GM23338 (cell line): ENCODE data around the gene MEST. TPM values are rescaled to one million over a fixed set of nuclear protein-coding genes. Genes with fewer than 3 reads are reported as not detected.

Experiments used
- ATAC-seq: fragments of 200-7000 bp; cut with Tn5 transposase; 3 replicates; pipeline ENCODE4 v1.9.1; 2020
- DNase-seq: peaks from one replicate; pipeline ENCODE4 v3.0.0-alpha.2; 2015; ENCODE audit warnings: low spot score
- H2AFZ ChIP-seq: fragments of 200-600 bp; sonication (generic); 2 replicates; pipeline ENCODE4 v1.8.0; 2016; ENCODE audit warnings: antibody characterized with exemption, mild to moderate bottlenecking, moderate library complexity
- H3F3A ChIP-seq: fragments of 200-600 bp; sonication (generic); replicated peaks from 2 replicates; pipeline ENCODE4 v1.8.0; 2017; ENCODE audit warnings: antibody characterized with exemption, mixed run types, low read depth
- H3K27ac ChIP-seq: fragments of 200-600 bp; sonication (generic); 2 replicates; pipeline ENCODE4 v1.6.1; 2016; ENCODE audit warnings: low read depth
- H3K27me3 ChIP-seq: fragments of 200-600 bp; sonication (generic); 2 replicates; pipeline ENCODE4 v1.8.0; 2016; ENCODE audit warnings: mild to moderate bottlenecking, mixed run types, moderate library complexity; ENCODE audit not compliant: insufficient read depth
- H3K36me3 ChIP-seq: fragments of 200-600 bp; sonication (generic); 2 replicates; pipeline ENCODE4 v1.8.0; 2016; ENCODE audit warnings: mild to moderate bottlenecking; ENCODE audit not compliant: insufficient read depth
- H3K4me1 ChIP-seq: fragments of 200-600 bp; sonication (generic); 2 replicates; pipeline ENCODE4 v1.8.0; 2016; ENCODE audit warnings: mild to moderate bottlenecking, moderate library complexity; ENCODE audit not compliant: insufficient read depth
- H3K4me2 ChIP-seq: fragments of 200-600 bp; sonication (generic); 2 replicates; pipeline ENCODE4 v1.7.1; 2017; ENCODE audit warnings: mixed run types
- H3K4me3 ChIP-seq: fragments of 200-600 bp; sonication (generic); 2 replicates; pipeline ENCODE4 v1.6.1; 2016; ENCODE audit warnings: mixed run types
- H3K79me2 ChIP-seq: fragments of 200-600 bp; sonication (generic); replicated peaks from 2 replicates; pipeline ENCODE4 v1.8.0; 2017; ENCODE audit warnings: mild to moderate bottlenecking; ENCODE audit not compliant: insufficient read depth
- H3K9me2 ChIP-seq: fragments of 200-600 bp; sonication (generic); 2 replicates; pipeline ENCODE4 v1.8.0; 2017; ENCODE audit not compliant: insufficient read depth
- H4K20me1 ChIP-seq: fragments of 200-600 bp; sonication (generic); replicated peaks from 2 replicates; pipeline ENCODE4 v1.8.0; 2017; ENCODE audit warnings: mild to moderate bottlenecking; ENCODE audit not compliant: insufficient read depth
- H3K27ac Mint-ChIP-seq: 2 replicates; pipeline ENCODE4 v1.8.0; 2020; ENCODE audit warnings: inconsistent platforms, mild to moderate bottlenecking, moderate library complexity, mixed read lengths
- H3K27me3 Mint-ChIP-seq: 3 replicates; pipeline ENCODE4 v1.8.0; 2022; ENCODE audit warnings: low read depth, mild to moderate bottlenecking, moderate library complexity, mixed read lengths, inconsistent platforms; ENCODE audit not compliant: insufficient read depth, poor library complexity
- H3K36me3 Mint-ChIP-seq: 3 replicates; pipeline ENCODE4 v1.8.0; 2021; ENCODE audit warnings: low read depth, mild to moderate bottlenecking, inconsistent platforms, moderate library complexity, mixed read lengths
- H3K4me1 Mint-ChIP-seq: 3 replicates; pipeline ENCODE4 v1.8.0; 2020; ENCODE audit warnings: mild to moderate bottlenecking, inconsistent platforms, mixed read lengths
- H3K4me3 Mint-ChIP-seq: 3 replicates; pipeline ENCODE4 v1.8.0; 2021; ENCODE audit warnings: moderate library complexity, mild to moderate bottlenecking, inconsistent platforms, mixed read lengths
- H3K9me3 Mint-ChIP-seq: 3 replicates; pipeline ENCODE4 v1.8.0; 2020; ENCODE audit warnings: moderate library complexity, mild to moderate bottlenecking, inconsistent platforms, mixed read lengths
- CREB1 ChIP-seq: fragments of 250-450 bp; sonication (Bioruptor Pico); IDR thresholded peaks from 2 replicates; pipeline ENCODE4 v1.5.0; 2020; ENCODE audit warnings: low read depth, mild to moderate bottlenecking, moderate library complexity
- EZH2phosphoT487 ChIP-seq: fragments of 200-600 bp; sonication (generic); IDR thresholded peaks from one replicate; pipeline ENCODE4 v1.8.1; 2018; ENCODE audit warnings: antibody characterized with exemption; ENCODE audit not compliant: unreplicated experiment
- JUNB ChIP-seq: IDR thresholded peaks from one replicate; pipeline ENCODE4 v1.6.1; 2016; ENCODE audit warnings: antibody characterized with exemption; ENCODE audit not compliant: unreplicated experiment
- NANOG ChIP-seq: IDR thresholded peaks from 2 replicates; pipeline ENCODE4 v1.6.1; 2016; ENCODE audit warnings: antibody characterized with exemption, borderline replicate concordance
- POLR2AphosphoS5 ChIP-seq: IDR thresholded peaks from 2 replicates; pipeline ENCODE4 v1.6.1; 2016; ENCODE audit warnings: antibody characterized with exemption, low read depth
- REST ChIP-seq: IDR thresholded peaks from one replicate; pipeline ENCODE4 v1.6.1; 2018; ENCODE audit warnings: antibody characterized with exemption; ENCODE audit not compliant: unreplicated experiment
- STAT1 ChIP-seq: IDR thresholded peaks from one replicate; pipeline ENCODE4 v1.6.1; 2016; ENCODE audit warnings: antibody characterized with exemption; ENCODE audit not compliant: unreplicated experiment
- ZNF114 ChIP-seq: fragments of 250-450 bp; sonication (Bioruptor Pico); IDR thresholded peaks from 2 replicates; pipeline ENCODE4 v1.5.0; 2020; ENCODE audit warnings: mild to moderate bottlenecking, moderate library complexity
- ZNF331 ChIP-seq: fragments of 250-450 bp; sonication (Bioruptor Pico); IDR thresholded peaks from 2 replicates; pipeline ENCODE4 v1.5.0; 2020; ENCODE audit warnings: low read depth, mild to moderate bottlenecking, moderate library complexity
- ZNF462 ChIP-seq: fragments of 250-450 bp; sonication (Bioruptor Pico); IDR thresholded peaks from 2 replicates; pipeline ENCODE4 v1.5.0; 2020; ENCODE audit warnings: mild to moderate bottlenecking, moderate library complexity
- polyA plus RNA-seq: library from polyadenylated mRNA; unstranded; fragments of >200 nt; fragmentation: Nextera tagmentation; extraction: Ambion mirVana; gene quantifications from 2 replicates; pipeline ENCODE4 v1.2.1, GENCODE V29; 2016
- total RNA-seq: library from RNA; depleted of rRNA; stranded (reverse); fragments of >200 nt; shearing (Covaris generic); gene quantifications from 2 replicates; pipeline ENCODE4 v1.2.3, GENCODE V29; 2014
- TF ChIP-seq, protein P1 (sequence below): IDR thresholded peaks from 2 replicates; pipeline ENCODE4 v1.6.1; 2016; ENCODE audit warnings: antibody characterized with exemption
- TF ChIP-seq, protein P2 (sequence below), 2 experiments: fragments of 200-600 bp in 1 of 2; sonication (generic) in 1 of 2; conservative IDR thresholded peaks; 2 replicates each; pipeline versions ENCODE4 v1.5.1 to v1.6.1; 2016 to 2017; ENCODE audit warnings: antibody characterized with exemption in 2 of 2, low read depth in 2 of 2, mild to moderate bottlenecking in 2 of 2, moderate library complexity in 1 of 2

Gene MEST
- total and polyA plus RNA-seq, 2 experiments from 2014 or later, result 167 to 229 TPM

- H3K36me3 Mint-ChIP-seq, result peaks cover 3% of the 10 kb centered on the region; the same call in 2 of the 3 replicates
- Histone ChIP-seq H3K4me1 (peaks cover 3% of the 10 kb centered on the region; the same call in 1 of the 2 replicates), H2AFZ (no peak overlapping the region), H3K36me3 (no peaks in the 10 kb centered on the region; the same call in 1 of the 2 replicates), H3K27me3 (no peaks in the 10 kb centered on the region), H3K4me3 (no peak overlapping the region), H3K79me2 (0 out of 2 replicates have a peak, but pooled peaks cover 2% of the 10 kb centered on the region), H3F3A (no peaks in the 10 kb centered on the region), H3K4me2 (no peak overlapping the region), H4K20me1 (peaks cover 18% of the 10 kb centered on the region), H3K27ac (no peak overlapping the region), H3K9me2 (peaks cover 7% of the 10 kb centered on the region; the same call in 1 of the 2 replicates)
- H3K27me3 Mint-ChIP-seq, result no peaks in the 10 kb centered on the region
- ATAC-seq, result no peak
- H3K27ac Mint-ChIP-seq, result no peak overlapping the region
- no peak for DNase-seq
- H3K4me3 Mint-ChIP-seq, result no peak overlapping the region
- no peaks in the 10 kb centered on the region for H3K4me1 Mint-ChIP-seq
- TF ChIP-seq ZNF331 (CRISPR knock-in tag), result no peak
- TF ChIP-seq ZNF462, result no peak
- TF ChIP-seq JUNB, result no peak
- TF ChIP-seq, protein P1, sequence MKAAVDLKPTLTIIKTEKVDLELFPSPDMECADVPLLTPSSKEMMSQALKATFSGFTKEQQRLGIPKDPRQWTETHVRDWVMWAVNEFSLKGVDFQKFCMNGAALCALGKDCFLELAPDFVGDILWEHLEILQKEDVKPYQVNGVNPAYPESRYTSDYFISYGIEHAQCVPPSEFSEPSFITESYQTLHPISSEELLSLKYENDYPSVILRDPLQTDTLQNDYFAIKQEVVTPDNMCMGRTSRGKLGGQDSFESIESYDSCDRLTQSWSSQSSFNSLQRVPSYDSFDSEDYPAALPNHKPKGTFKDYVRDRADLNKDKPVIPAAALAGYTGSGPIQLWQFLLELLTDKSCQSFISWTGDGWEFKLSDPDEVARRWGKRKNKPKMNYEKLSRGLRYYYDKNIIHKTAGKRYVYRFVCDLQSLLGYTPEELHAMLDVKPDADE, result no peak
- TF ChIP-seq CREB1, result no peak
- TF ChIP-seq POLR2AphosphoS5, result no peak
- TF ChIP-seq STAT1, result no peak
- TF ChIP-seq ZNF114, result no peak
- no peak for TF ChIP-seq NANOG
- TF ChIP-seq, protein P2, sequence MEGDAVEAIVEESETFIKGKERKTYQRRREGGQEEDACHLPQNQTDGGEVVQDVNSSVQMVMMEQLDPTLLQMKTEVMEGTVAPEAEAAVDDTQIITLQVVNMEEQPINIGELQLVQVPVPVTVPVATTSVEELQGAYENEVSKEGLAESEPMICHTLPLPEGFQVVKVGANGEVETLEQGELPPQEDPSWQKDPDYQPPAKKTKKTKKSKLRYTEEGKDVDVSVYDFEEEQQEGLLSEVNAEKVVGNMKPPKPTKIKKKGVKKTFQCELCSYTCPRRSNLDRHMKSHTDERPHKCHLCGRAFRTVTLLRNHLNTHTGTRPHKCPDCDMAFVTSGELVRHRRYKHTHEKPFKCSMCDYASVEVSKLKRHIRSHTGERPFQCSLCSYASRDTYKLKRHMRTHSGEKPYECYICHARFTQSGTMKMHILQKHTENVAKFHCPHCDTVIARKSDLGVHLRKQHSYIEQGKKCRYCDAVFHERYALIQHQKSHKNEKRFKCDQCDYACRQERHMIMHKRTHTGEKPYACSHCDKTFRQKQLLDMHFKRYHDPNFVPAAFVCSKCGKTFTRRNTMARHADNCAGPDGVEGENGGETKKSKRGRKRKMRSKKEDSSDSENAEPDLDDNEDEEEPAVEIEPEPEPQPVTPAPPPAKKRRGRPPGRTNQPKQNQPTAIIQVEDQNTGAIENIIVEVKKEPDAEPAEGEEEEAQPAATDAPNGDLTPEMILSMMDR (conservative IDR thresholded peaks at IDR 0.05; ENCODE audit: low read depth in 2 of 2), result no peak
- TF ChIP-seq REST, result no peak
- no peak for TF ChIP-seq EZH2phosphoT487
- H3K9me3 Mint-ChIP-seq, result no peaks in the 10 kb centered on the region
Observed at GRCh38 chr7:130513447-130513846, 21.6 kb downstream of the MEST start.
